ENCODE results near the gene NFKB1.
"Not testable (repeated sequence)": the region's sequence is repeated elsewhere in the genome, so short reads cannot be mapped to it uniquely, and the experiment has no call there.

NFKB1 gene

GRCh38 chr4:102619776-102620631 lies 118.8 kb downstream of the NFKB1 start:
- H3K4me1 ChIP-seq (ENCODE audit: control insufficient read depth, insufficient read depth, low read length); H3K36me3 ChIP-seq (ENCODE audit: control insufficient read depth, insufficient read depth, low read length); H3K27me3 ChIP-seq (ENCODE audit: control insufficient read depth, insufficient read depth, low read length); H3K9me3 ChIP-seq (ENCODE audit: control insufficient read depth, insufficient read depth, low read length); H3K9ac ChIP-seq (ENCODE audit: low read depth, low read length); H3K4me3 ChIP-seq (ENCODE audit: low read depth, low read length): not testable (repeated sequence)

GRCh38 chr4:102620697-102621497 lies 119.7 kb downstream of the NFKB1 start:
- H3K9ac ChIP-seq (ENCODE audit: low read depth, low read length) = no peak overlapping the region
- no peak overlapping the region for H3K4me3 ChIP-seq (ENCODE audit: low read depth, low read length)
- no peaks in the 10 kb centered on the region for H3K36me3 ChIP-seq (ENCODE audit: control insufficient read depth, insufficient read depth, low read length)
- no peaks in the 10 kb centered on the region for H3K9me3 ChIP-seq (ENCODE audit: control insufficient read depth, insufficient read depth, low read length)
- peaks cover 7% of the 10 kb centered on the region for H3K4me1 ChIP-seq (ENCODE audit: control insufficient read depth, insufficient read depth, low read length)
- H3K27me3 ChIP-seq (ENCODE audit: control insufficient read depth, insufficient read depth, low read length) = no peaks in the 10 kb centered on the region

DNA sequence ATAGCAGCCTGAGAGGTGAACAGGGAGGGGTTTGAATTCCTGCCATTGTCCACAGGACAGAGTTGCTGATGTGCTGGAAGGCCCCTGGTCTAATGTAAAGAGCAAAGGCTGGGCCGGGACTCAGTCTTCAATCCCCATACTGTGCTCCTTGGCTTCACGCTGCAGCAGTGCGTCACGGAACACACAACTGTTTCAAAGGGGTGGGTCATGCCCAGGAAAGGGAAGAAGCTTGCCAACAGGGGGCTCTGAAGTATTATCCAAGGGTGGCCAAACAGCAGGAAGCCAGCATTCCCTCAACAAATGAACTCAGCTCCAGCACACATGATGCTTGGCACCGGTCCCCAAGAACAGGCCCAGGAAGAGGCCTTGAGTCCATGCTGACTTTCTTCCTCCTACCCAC lies 122.5 kb downstream of the NFKB1 start:
- H3K27me3 ChIP-seq (ENCODE audit: control insufficient read depth, insufficient read depth, low read length) = no peaks in the 10 kb centered on the region
- no peak overlapping the region for H3K4me3 ChIP-seq (ENCODE audit: low read depth, low read length)
- no peaks in the 10 kb centered on the region for H3K36me3 ChIP-seq (ENCODE audit: control insufficient read depth, insufficient read depth, low read length)
- no peaks in the 10 kb centered on the region for H3K9me3 ChIP-seq (ENCODE audit: control insufficient read depth, insufficient read depth, low read length)
- H3K9ac ChIP-seq (ENCODE audit: low read depth, low read length) = no peak overlapping the region
- H3K4me1 ChIP-seq (ENCODE audit: control insufficient read depth, insufficient read depth, low read length) = no peaks in the 10 kb centered on the region

DNA sequence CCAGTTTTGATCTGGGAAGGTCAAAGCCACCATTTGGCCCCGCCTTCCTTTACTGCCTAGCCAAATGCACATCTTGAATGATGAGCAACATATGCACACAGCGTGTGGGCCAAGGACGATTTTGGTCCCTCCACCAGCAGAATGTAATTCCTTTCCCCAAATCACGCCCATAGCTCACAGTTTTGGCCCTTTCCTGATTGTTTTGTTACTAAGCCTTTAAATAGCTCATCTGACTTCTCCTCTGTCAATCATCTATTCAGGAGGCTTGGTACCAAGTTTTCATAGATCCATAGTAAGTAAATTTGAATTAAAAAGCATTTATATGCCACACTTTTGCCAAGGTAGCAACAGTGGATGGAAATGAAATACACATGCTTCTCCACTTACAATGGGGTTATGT lies 123.3 kb downstream of the NFKB1 start:
- Histone ChIP-seq H3K4me1 (ENCODE audit: control insufficient read depth, insufficient read depth, low read length) (no peaks in the 10 kb centered on the region), H3K4me3 (ENCODE audit: low read depth, low read length) (no peak overlapping the region), H3K9ac (ENCODE audit: low read depth, low read length) (no peak overlapping the region), H3K27me3 (ENCODE audit: control insufficient read depth, insufficient read depth, low read length) (no peaks in the 10 kb centered on the region), H3K9me3 (ENCODE audit: control insufficient read depth, insufficient read depth, low read length) (no peaks in the 10 kb centered on the region), H3K36me3 (ENCODE audit: control insufficient read depth, insufficient read depth, low read length) (no peaks in the 10 kb centered on the region)

- Histone ChIP-seq H3K9ac (ENCODE audit: low read depth, low read length) (peak overlapping the region; percentile 9), H3K4me1 (ENCODE audit: control insufficient read depth, insufficient read depth, low read length) (no peaks in the 10 kb centered on the region), H3K36me3 (ENCODE audit: control insufficient read depth, insufficient read depth, low read length) (no peaks in the 10 kb centered on the region), H3K9me3 (ENCODE audit: control insufficient read depth, insufficient read depth, low read length) (no peaks in the 10 kb centered on the region), H3K4me3 (ENCODE audit: low read depth, low read length) (no peak overlapping the region), H3K27me3 (ENCODE audit: control insufficient read depth, insufficient read depth, low read length) (no peaks in the 10 kb centered on the region)
These were observed 124.2 kb downstream of the NFKB1 start for GRCh38 chr4:102625232-102625930.

- no peak overlapping the region for H3K4me3 ChIP-seq (ENCODE audit: low read depth, low read length)
- H3K9me3 ChIP-seq (ENCODE audit: control insufficient read depth, insufficient read depth, low read length) = no peaks in the 10 kb centered on the region
- no peaks in the 10 kb centered on the region for H3K4me1 ChIP-seq (ENCODE audit: control insufficient read depth, insufficient read depth, low read length)
- H3K27me3 ChIP-seq (ENCODE audit: control insufficient read depth, insufficient read depth, low read length) = no peaks in the 10 kb centered on the region
- H3K9ac ChIP-seq (ENCODE audit: low read depth, low read length) = no peak overlapping the region
- H3K36me3 ChIP-seq (ENCODE audit: control insufficient read depth, insufficient read depth, low read length) = peaks cover 2% of the 10 kb centered on the region
These were observed 126.8 kb downstream of the NFKB1 start for GRCh38 chr4:102627831-102628523.

- Histone ChIP-seq H3K27me3 (ENCODE audit: control insufficient read depth, insufficient read depth, low read length) (no peaks in the 10 kb centered on the region), H3K9me3 (ENCODE audit: control insufficient read depth, insufficient read depth, low read length) (no peaks in the 10 kb centered on the region), H3K4me1 (ENCODE audit: control insufficient read depth, insufficient read depth, low read length) (no peaks in the 10 kb centered on the region), H3K4me3 (ENCODE audit: low read depth, low read length) (no peak overlapping the region), H3K9ac (ENCODE audit: low read depth, low read length) (no peak overlapping the region), H3K36me3 (ENCODE audit: control insufficient read depth, insufficient read depth, low read length) (peaks cover 7% of the 10 kb centered on the region)
These were observed 128.5 kb downstream of the NFKB1 start for GRCh38 chr4:102629673-102630072.

- Histone ChIP-seq H3K4me1 (ENCODE audit: control insufficient read depth, insufficient read depth, low read length) (no peaks in the 10 kb centered on the region), H3K36me3 (ENCODE audit: control insufficient read depth, insufficient read depth, low read length) (peaks cover 9% of the 10 kb centered on the region), H3K4me3 (ENCODE audit: low read depth, low read length) (no peak overlapping the region), H3K27me3 (ENCODE audit: control insufficient read depth, insufficient read depth, low read length) (no peaks in the 10 kb centered on the region), H3K9ac (ENCODE audit: low read depth, low read length) (no peak overlapping the region), H3K9me3 (ENCODE audit: control insufficient read depth, insufficient read depth, low read length) (no peaks in the 10 kb centered on the region)
These were observed 130.5 kb downstream of the NFKB1 start for GRCh38 chr4:102631616-102632015.

GRCh38 chr4:102632241-102633065 lies 131.3 kb downstream of the NFKB1 start:
- Histone ChIP-seq H3K4me1 (ENCODE audit: control insufficient read depth, insufficient read depth, low read length) (no peaks in the 10 kb centered on the region), H3K9me3 (ENCODE audit: control insufficient read depth, insufficient read depth, low read length) (no peaks in the 10 kb centered on the region), H3K9ac (ENCODE audit: low read depth, low read length) (no peak overlapping the region), H3K27me3 (ENCODE audit: control insufficient read depth, insufficient read depth, low read length) (no peaks in the 10 kb centered on the region), H3K4me3 (ENCODE audit: low read depth, low read length) (no peak overlapping the region), H3K36me3 (ENCODE audit: control insufficient read depth, insufficient read depth, low read length) (peaks cover 9% of the 10 kb centered on the region)

DNA sequence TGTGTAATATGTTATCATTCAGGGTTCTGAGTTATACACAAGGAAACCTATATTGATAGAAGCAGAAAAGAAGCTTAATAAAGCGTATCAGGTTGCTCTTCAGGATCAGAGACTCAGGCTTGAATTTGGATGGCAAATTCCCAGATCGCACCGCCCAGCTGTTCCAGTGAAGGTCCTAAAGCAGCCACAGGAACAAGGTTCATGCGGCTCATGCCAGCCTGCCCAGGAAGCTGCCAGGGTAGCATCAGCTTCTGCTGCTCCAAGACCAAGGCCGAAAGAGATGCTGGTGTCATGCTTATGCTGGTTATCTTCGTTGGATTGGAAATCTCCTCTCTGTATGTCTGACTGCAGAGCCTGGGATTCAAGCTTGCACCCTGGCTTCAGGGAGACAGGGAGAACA lies 131.9 kb downstream of the NFKB1 start:
- Histone ChIP-seq H3K36me3 (ENCODE audit: control insufficient read depth, insufficient read depth, low read length) (peaks cover 10% of the 10 kb centered on the region), H3K4me3 (ENCODE audit: low read depth, low read length) (no peak overlapping the region), H3K27me3 (ENCODE audit: control insufficient read depth, insufficient read depth, low read length) (no peaks in the 10 kb centered on the region), H3K9ac (ENCODE audit: low read depth, low read length) (no peak overlapping the region), H3K9me3 (ENCODE audit: control insufficient read depth, insufficient read depth, low read length) (no peaks in the 10 kb centered on the region), H3K4me1 (ENCODE audit: control insufficient read depth, insufficient read depth, low read length) (no peaks in the 10 kb centered on the region)

DNA sequence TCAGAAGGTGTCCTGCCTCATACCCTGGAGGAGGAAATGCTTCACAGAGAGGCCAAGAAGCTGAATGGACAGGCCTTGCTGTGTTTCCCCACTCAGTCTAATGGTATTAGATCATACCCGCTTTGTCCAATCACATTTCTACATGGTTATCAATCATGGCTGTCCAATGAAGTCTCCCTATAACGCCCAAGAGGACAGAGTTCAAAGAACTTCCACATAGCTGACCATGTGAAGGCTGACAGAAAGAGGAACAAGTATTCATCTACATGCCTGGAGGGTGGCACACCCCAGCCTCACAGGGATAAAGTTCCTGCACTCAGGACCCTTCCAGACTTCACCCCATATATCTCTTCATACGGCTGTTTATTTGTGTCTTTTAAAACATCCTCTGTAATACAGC lies 136.2 kb downstream of the NFKB1 start:
- H3K4me3 ChIP-seq (ENCODE audit: low read depth, low read length) = no peak overlapping the region
- H3K9me3 ChIP-seq (ENCODE audit: control insufficient read depth, insufficient read depth, low read length) = no peaks in the 10 kb centered on the region
- H3K36me3 ChIP-seq (ENCODE audit: control insufficient read depth, insufficient read depth, low read length) = peaks cover 16% of the 10 kb centered on the region
- H3K27me3 ChIP-seq (ENCODE audit: control insufficient read depth, insufficient read depth, low read length) = no peaks in the 10 kb centered on the region
- no peak overlapping the region for H3K9ac ChIP-seq (ENCODE audit: low read depth, low read length)
- no peaks in the 10 kb centered on the region for H3K4me1 ChIP-seq (ENCODE audit: control insufficient read depth, insufficient read depth, low read length)

Data from iPS-15b (cell line).